ENCODE data around the gene MEIS2.

Gene MEIS2

GRCh38 chr15:37087131-37087588 lies 13.2 kb downstream of the MEIS2 start:
- no peak overlapping the region for H3K4me3 ChIP-seq (replicated peaks in 1 of 2; ENCODE audit: low read depth in 2 of 2, low read length in 2 of 2)
- no peak for TF ChIP-seq CTCF (IDR thresholded peaks at IDR 0.05; ENCODE audit: low read depth, low read length)
- no peak for DNase-seq (ENCODE audit: low read depth in 2 of 2)

GRCh38 chr15:37086521-37086920 lies 13.8 kb downstream of the MEIS2 start:
- no peak for DNase-seq (ENCODE audit: low read depth in 2 of 2)
- H3K4me3 ChIP-seq (replicated peaks in 1 of 2; ENCODE audit: low read depth in 2 of 2, low read length in 2 of 2) = no peak overlapping the region
- no peak for TF ChIP-seq CTCF (IDR thresholded peaks at IDR 0.05; ENCODE audit: low read depth, low read length)

GRCh38 chr15:37086120-37086519 lies 14.2 kb downstream of the MEIS2 start:
- H3K4me3 ChIP-seq (replicated peaks in 1 of 2; ENCODE audit: low read depth in 2 of 2, low read length in 2 of 2) = no peak overlapping the region
- no peak for TF ChIP-seq CTCF (IDR thresholded peaks at IDR 0.05; ENCODE audit: low read depth, low read length)
- no peak for DNase-seq (ENCODE audit: low read depth in 2 of 2)

GRCh38 chr15:37084602-37085001 lies 15.7 kb downstream of the MEIS2 start:
- TF ChIP-seq CTCF (IDR thresholded peaks at IDR 0.05; ENCODE audit: low read depth, low read length) = no peak
- H3K4me3 ChIP-seq (replicated peaks in 1 of 2; ENCODE audit: low read depth in 2 of 2, low read length in 2 of 2) = no peak overlapping the region
- DNase-seq (ENCODE audit: low read depth in 2 of 2) = peak in 1 of 2 donors; percentile 78

- DNase-seq (ENCODE audit: low read depth in 2 of 2) = no peak
- TF ChIP-seq CTCF (IDR thresholded peaks at IDR 0.05; ENCODE audit: low read depth, low read length) = no peak
- no peak overlapping the region for H3K4me3 ChIP-seq (replicated peaks in 1 of 2; ENCODE audit: low read depth in 2 of 2, low read length in 2 of 2)
Measured at GRCh38 chr15:37083610-37084009, 16.7 kb downstream of the MEIS2 start.

- peak in 1 of 2 donors; percentile 82 for DNase-seq (ENCODE audit: low read depth in 2 of 2)
- no peak for TF ChIP-seq CTCF (IDR thresholded peaks at IDR 0.05; ENCODE audit: low read depth, low read length)
- no peak overlapping the region for H3K4me3 ChIP-seq (replicated peaks in 1 of 2; ENCODE audit: low read depth in 2 of 2, low read length in 2 of 2)
Measured at GRCh38 chr15:37081983-37082382, 18.4 kb downstream of the MEIS2 start.

- no peak overlapping the region for H3K4me3 ChIP-seq (replicated peaks in 1 of 2; ENCODE audit: low read depth in 2 of 2, low read length in 2 of 2)
- no peak for DNase-seq (ENCODE audit: low read depth in 2 of 2)
- TF ChIP-seq CTCF (IDR thresholded peaks at IDR 0.05; ENCODE audit: low read depth, low read length) = no peak
Measured at GRCh38 chr15:37080261-37080921, 20.0 kb downstream of the MEIS2 start.
